ENCODE results near the gene TMEM131.

DNA sequence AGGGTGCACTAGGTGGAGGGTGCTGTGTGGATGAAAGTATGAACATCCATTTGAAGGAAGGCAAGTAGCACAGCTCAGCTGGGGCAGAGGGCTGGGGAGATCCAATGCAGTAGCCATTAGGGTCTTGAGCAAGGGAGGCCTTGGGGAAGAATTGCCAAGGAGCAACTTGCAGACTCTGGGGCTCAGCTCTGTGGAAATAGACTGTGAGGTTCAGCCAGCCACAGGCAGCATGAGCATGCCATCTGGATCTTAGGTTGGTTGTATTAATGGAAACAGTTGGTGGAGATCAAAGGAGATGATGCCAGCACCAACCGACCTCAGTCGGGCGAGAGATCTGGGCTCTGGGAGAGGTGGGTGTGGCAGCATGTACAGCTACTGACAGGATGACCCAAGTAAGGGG, 276.8 kb downstream of the TMEM131 start:
- TF ChIP-seq, protein P1, sequence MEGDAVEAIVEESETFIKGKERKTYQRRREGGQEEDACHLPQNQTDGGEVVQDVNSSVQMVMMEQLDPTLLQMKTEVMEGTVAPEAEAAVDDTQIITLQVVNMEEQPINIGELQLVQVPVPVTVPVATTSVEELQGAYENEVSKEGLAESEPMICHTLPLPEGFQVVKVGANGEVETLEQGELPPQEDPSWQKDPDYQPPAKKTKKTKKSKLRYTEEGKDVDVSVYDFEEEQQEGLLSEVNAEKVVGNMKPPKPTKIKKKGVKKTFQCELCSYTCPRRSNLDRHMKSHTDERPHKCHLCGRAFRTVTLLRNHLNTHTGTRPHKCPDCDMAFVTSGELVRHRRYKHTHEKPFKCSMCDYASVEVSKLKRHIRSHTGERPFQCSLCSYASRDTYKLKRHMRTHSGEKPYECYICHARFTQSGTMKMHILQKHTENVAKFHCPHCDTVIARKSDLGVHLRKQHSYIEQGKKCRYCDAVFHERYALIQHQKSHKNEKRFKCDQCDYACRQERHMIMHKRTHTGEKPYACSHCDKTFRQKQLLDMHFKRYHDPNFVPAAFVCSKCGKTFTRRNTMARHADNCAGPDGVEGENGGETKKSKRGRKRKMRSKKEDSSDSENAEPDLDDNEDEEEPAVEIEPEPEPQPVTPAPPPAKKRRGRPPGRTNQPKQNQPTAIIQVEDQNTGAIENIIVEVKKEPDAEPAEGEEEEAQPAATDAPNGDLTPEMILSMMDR (conservative IDR thresholded peaks at IDR 0.05; ENCODE audit: low read length), result no peak
- TF ChIP-seq EZH2phosphoT487 (IDR thresholded peaks at IDR 0.05; ENCODE audit: borderline replicate concordance, low read depth, low read length), result no peak
